Mesodermal cell (in vitro differentiated cells): ENCODE data around the gene STX16.
A peak's percentile ranks its signal among the peaks of the same experiment; 100 is the strongest.

ENCODE experiments used
- H3K27ac ChIP-seq: 2 replicates; pipeline ENCODE4 v1.7.0; 2013; ENCODE audit warnings: mild to moderate bottlenecking, low read depth, low read length, moderate library complexity; ENCODE audit not compliant: severe bottlenecking
- H3K36me3 ChIP-seq: 2 replicates; pipeline ENCODE4 v1.7.1; 2013; ENCODE audit warnings: mild to moderate bottlenecking, low read length, moderate library complexity; ENCODE audit not compliant: control insufficient read depth, insufficient read depth
- H3K4me1 ChIP-seq: one replicate; pipeline ENCODE4 v1.7.1; 2013; ENCODE audit warnings: mild to moderate bottlenecking, low read length; ENCODE audit not compliant: insufficient read depth, control insufficient read depth, poor library complexity, severe bottlenecking
- H3K4me3 ChIP-seq: 2 replicates; pipeline ENCODE4 v1.7.0; 2013; ENCODE audit warnings: low read length, control low read depth, mild to moderate bottlenecking; ENCODE audit not compliant: insufficient read depth, poor library complexity, severe bottlenecking; ENCODE audit errors: extremely low read depth
- H3K9me3 ChIP-seq: 2 replicates; pipeline ENCODE4 v1.7.1; 2013; ENCODE audit warnings: mild to moderate bottlenecking, low read length, moderate library complexity; ENCODE audit not compliant: control insufficient read depth
- WGBS, 2 experiments: methylation state at CpG; one replicate each; pipeline ENCODE4 v1.1.5; 2013; ENCODE audit warnings: missing lambda C conversion rate in 2 of 2; ENCODE audit not compliant: insufficient coverage in 2 of 2; 5-methylcytosine and 5-hydroxymethylcytosine counted together

STX16 gene

GRCh38 chr20:58668901-58669286 lies 17.8 kb downstream of the STX16 start:
- Histone ChIP-seq H3K4me3 (no peak overlapping the region), H3K27ac (peak overlapping the region; percentile 13), H3K4me1 (no peaks in the 10 kb centered on the region), H3K36me3 (peaks cover 76% of the 10 kb centered on the region), H3K9me3 (no peaks in the 10 kb centered on the region)
- 56 to 61% methylated on average over 2 to 5 of the region's 5 CpGs for WGBS, 2 experiments

GRCh38 chr20:58669287-58670006 lies 18.4 kb downstream of the STX16 start:
- H3K36me3 ChIP-seq = peaks cover 81% of the 10 kb centered on the region

DNA sequence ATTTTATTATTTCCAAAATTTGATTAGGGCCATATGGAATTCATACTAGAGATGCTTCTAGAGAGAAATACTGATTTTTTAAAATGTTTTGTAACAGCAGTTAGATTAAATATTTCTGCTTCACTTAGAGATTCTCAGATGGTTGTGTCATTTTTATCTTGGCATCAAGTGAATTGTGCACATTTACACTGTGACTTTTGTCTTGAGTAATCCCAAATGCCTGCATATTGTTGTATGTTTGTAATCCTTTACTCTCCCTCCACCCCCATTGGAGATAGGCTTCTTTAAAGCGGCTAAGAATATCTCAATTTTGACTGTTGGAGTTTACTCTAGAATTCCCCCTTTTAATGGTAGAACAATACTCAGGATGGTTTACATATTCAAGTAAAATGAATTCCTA lies 19.0 kb downstream of the STX16 start:
- H3K27ac ChIP-seq = no peak overlapping the region
- H3K36me3 ChIP-seq = peaks cover 82% of the 10 kb centered on the region
- H3K4me1 ChIP-seq = no peaks in the 10 kb centered on the region

More at GRCh38 chr20:58669287-58670006, 18.4 kb downstream of the STX16 start:
- Histone ChIP-seq H3K27ac (peak overlapping the region; percentile 13), H3K9me3 (no peaks in the 10 kb centered on the region), H3K4me3 (no peak overlapping the region), H3K4me1 (no peaks in the 10 kb centered on the region)
- 26 to 35% methylated on average over 10 of the region's 16 CpGs for whole genome bisulfite sequencing, 2 experiments

GRCh38 chr20:58670659-58671058 lies 19.6 kb downstream of the STX16 start:
- Histone ChIP-seq H3K27ac (no peak overlapping the region), H3K4me3 (no peak overlapping the region), H3K36me3 (peaks cover 82% of the 10 kb centered on the region), H3K9me3 (no peaks in the 10 kb centered on the region), H3K4me1 (no peaks in the 10 kb centered on the region)
- WGBS, 2 experiments = 71 to 85% methylated on average over 3 to 4 of the region's 4 CpGs

More for the DNA sequence above, 19.0 kb downstream of the STX16 start:
- Histone ChIP-seq H3K4me3 (no peak overlapping the region), H3K9me3 (no peaks in the 10 kb centered on the region)
- WGBS, 2 experiments = no CpG with 5 or more reads among the region's 1 CpG

- H3K9me3 ChIP-seq = no peaks in the 10 kb centered on the region
- H3K4me3 ChIP-seq = no peak overlapping the region
- H3K36me3 ChIP-seq = peaks cover 74% of the 10 kb centered on the region
- no peaks in the 10 kb centered on the region for H3K4me1 ChIP-seq
- H3K27ac ChIP-seq = no peak overlapping the region
- WGBS, 2 experiments = 95 to 97% methylated on average over 8 of the region's 9 CpGs
These were observed 22.0 kb downstream of the STX16 start for GRCh38 chr20:58673119-58673518.

DNA sequence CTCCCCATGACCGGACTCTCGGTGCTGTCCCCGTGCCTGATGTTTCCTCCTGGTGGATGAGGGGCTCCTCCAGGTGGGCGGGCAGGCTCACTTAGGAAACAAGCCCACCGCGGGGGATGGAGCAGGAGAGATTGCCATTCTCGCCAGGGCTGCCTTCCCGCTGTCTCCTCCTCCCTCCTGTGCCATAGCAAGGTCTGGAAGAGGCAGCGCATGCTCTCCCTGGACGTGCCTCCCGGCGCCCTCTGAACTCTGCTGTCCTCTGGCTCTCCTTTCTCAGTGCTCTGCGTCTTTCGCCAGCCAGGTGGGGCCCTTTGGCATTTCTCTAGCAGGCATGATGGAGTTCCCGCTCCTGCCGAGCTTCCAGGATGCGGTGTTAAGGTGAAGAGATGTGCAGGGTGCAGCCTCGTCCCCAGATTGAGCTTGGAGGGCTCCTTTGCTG lies 24.1 kb downstream of the STX16 start:
- 91 to 97% methylated on average over 17 to 18 of the region's 18 CpGs for WGBS, 2 experiments
- peaks cover 74% of the 10 kb centered on the region for H3K36me3 ChIP-seq
- no peaks in the 10 kb centered on the region for H3K9me3 ChIP-seq
- no peaks in the 10 kb centered on the region for H3K4me1 ChIP-seq
- H3K27ac ChIP-seq = no peak overlapping the region
- H3K4me3 ChIP-seq = no peak overlapping the region

DNA sequence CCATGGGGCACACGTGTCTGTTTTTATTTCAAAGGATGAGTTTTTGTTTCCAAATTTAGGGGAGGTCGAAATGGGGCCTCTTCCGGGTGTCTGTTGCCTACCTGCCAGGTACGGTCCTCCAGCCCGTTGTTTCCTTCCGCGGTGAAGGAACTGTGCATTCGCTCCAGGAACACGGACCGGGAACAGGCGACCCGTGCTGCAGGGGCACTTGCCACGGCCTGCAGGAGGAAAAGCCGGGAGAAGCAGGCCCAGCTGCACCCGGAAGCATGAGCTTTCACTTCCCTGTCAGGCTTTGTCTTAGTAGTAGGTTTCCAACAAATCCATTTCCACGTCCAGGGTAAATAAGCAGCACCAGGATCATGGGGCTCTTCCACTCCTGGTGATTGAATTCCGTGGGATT lies 24.6 kb downstream of the STX16 start:
- Histone ChIP-seq H3K36me3 (peaks cover 74% of the 10 kb centered on the region), H3K4me1 (no peaks in the 10 kb centered on the region), H3K9me3 (no peaks in the 10 kb centered on the region), H3K4me3 (no peak overlapping the region), H3K27ac (no peak overlapping the region)
- WGBS, 2 experiments = 87 to 92% methylated on average over 12 to 16 of the region's 17 CpGs

- Histone ChIP-seq H3K4me3 (no peak overlapping the region), H3K36me3 (peaks cover 70% of the 10 kb centered on the region), H3K4me1 (no peaks in the 10 kb centered on the region), H3K9me3 (no peaks in the 10 kb centered on the region), H3K27ac (no peak overlapping the region)
- 98 to 100% methylated on average over 7 to 10 of the region's 19 CpGs for WGBS, 2 experiments
These were observed 25.1 kb downstream of the STX16 start for GRCh38 chr20:58676161-58676560.

- 100% methylated on average over 1 to 2 of the region's 5 CpGs for WGBS, 2 experiments
- H3K27ac ChIP-seq = no peak overlapping the region
- H3K4me3 ChIP-seq = no peak overlapping the region
- H3K4me1 ChIP-seq = no peaks in the 10 kb centered on the region
- H3K36me3 ChIP-seq = peaks cover 64% of the 10 kb centered on the region
- H3K9me3 ChIP-seq = no peaks in the 10 kb centered on the region
These were observed 26.1 kb downstream of the STX16 start for GRCh38 chr20:58677079-58677604.

- Histone ChIP-seq H3K9me3 (no peaks in the 10 kb centered on the region), H3K4me3 (no peak overlapping the region), H3K4me1 (no peaks in the 10 kb centered on the region), H3K27ac (no peak overlapping the region), H3K36me3 (peaks cover 60% of the 10 kb centered on the region)
- WGBS, 2 experiments = 75 to 77% methylated on average over 5 of the region's 5 CpGs
These were observed 26.7 kb downstream of the STX16 start for GRCh38 chr20:58677808-58678207.

- Histone ChIP-seq H3K9me3 (no peaks in the 10 kb centered on the region), H3K27ac (no peak overlapping the region), H3K36me3 (peaks cover 50% of the 10 kb centered on the region), H3K4me3 (no peak overlapping the region), H3K4me1 (no peaks in the 10 kb centered on the region)
- WGBS, 2 experiments = 94 to 98% methylated on average over 7 to 8 of the region's 8 CpGs
These were observed 27.7 kb downstream of the STX16 start for GRCh38 chr20:58678806-58679205.
